OCI-LY7 (cell line): ENCODE results near the gene TCF12. TPM values are rescaled to one million over a fixed set of nuclear protein-coding genes. Genes with fewer than 3 reads are reported as not detected.

Experiments
- BruUV-seq: library from RNA; stranded (reverse); fragments of 400-500 nt; replicated peaks from 2 replicates; lab custom pipeline; 2021; lab: Mats Ljungman, UMichigan
- CTCF ChIA-PET: fragments of 300-600 bp; sonication (Branson Sonifier 250); formaldehyde crosslinking; loops from one replicate; lab custom pipeline; 2022; ENCODE audit warnings: antibody characterized with exemption; ENCODE audit not compliant: unreplicated experiment; lab: Charles Lee
- POLR2A ChIA-PET: fragments of 300-600 bp; sonication (Branson Sonifier 250); formaldehyde crosslinking; loops from one replicate; lab custom pipeline; 2022; ENCODE audit warnings: antibody characterized with exemption; lab: Charles Lee
- DNase-seq: peaks from one replicate; pipeline ENCODE4 v3.0.0-alpha.2; 2015; ENCODE audit warnings: low spot score
- H2AFZ ChIP-seq: fragments of 200-600 bp; sonication (generic), shearing (Covaris generic); 2 replicates; pipeline ENCODE4 v1.6.1; 2014; ENCODE audit warnings: mild to moderate bottlenecking, antibody characterized with exemption, low read length, moderate library complexity
- H3K27ac ChIP-seq: fragments of 200-600 bp; sonication (generic); 2 replicates; pipeline ENCODE4 v1.5.1; 2014; ENCODE audit warnings: mixed run types, low read depth, mild to moderate bottlenecking, moderate library complexity, low read length, inconsistent platforms; ENCODE audit not compliant: poor library complexity, severe bottlenecking
- H3K36me3 ChIP-seq: fragments of 200-600 bp; sonication (generic); 2 replicates; pipeline ENCODE4 v1.6.1; 2014; ENCODE audit warnings: mild to moderate bottlenecking, antibody characterized with exemption, low read length, moderate library complexity, mixed read lengths; ENCODE audit not compliant: insufficient read depth
- H3K4me1 ChIP-seq: fragments of 200-600 bp; sonication (generic); 2 replicates; pipeline ENCODE4 v1.5.1; 2014; ENCODE audit warnings: mild to moderate bottlenecking, low read length; ENCODE audit not compliant: insufficient read depth, poor library complexity, severe bottlenecking
- H3K4me2 ChIP-seq: fragments of 200-600 bp; sonication (generic); 2 replicates; pipeline ENCODE4 v1.6.1; 2014; ENCODE audit warnings: mild to moderate bottlenecking, low read length
- H3K4me3 ChIP-seq: fragments of 200-600 bp; sonication (generic); 2 replicates; pipeline ENCODE4 v1.5.1; 2014; ENCODE audit warnings: mild to moderate bottlenecking, low read depth, low read length; ENCODE audit not compliant: poor library complexity, severe bottlenecking
- H3K79me2 ChIP-seq: fragments of 200-600 bp; sonication (generic); 2 replicates; pipeline ENCODE4 v1.6.1; 2016; ENCODE audit warnings: low read depth, mild to moderate bottlenecking, low read length, moderate library complexity, mixed read lengths; ENCODE audit not compliant: insufficient read depth
- H3K9me2 ChIP-seq: fragments of 200-600 bp; sonication (generic); 2 replicates; pipeline ENCODE4 v1.6.1; 2016; ENCODE audit warnings: mild to moderate bottlenecking, low read length, mixed read lengths; ENCODE audit not compliant: insufficient read depth
- H3K9me3 ChIP-seq: fragments of 200-600 bp; sonication (generic); 2 replicates; pipeline ENCODE4 v1.6.1; 2014; ENCODE audit warnings: mild to moderate bottlenecking, mixed run types, low read length, mixed read lengths
- H4K20me1 ChIP-seq: fragments of 200-600 bp; sonication (generic); 2 replicates; pipeline ENCODE4 v1.6.1; 2014; ENCODE audit warnings: mild to moderate bottlenecking, antibody characterized with exemption, low read length, moderate library complexity, mixed read lengths; ENCODE audit not compliant: insufficient read depth
- CTCF ChIP-seq: fragments of 200-600 bp; sonication (generic); conservative IDR thresholded peaks from 2 replicates; pipeline ENCODE4 v1.5.1; 2014; ENCODE audit warnings: mild to moderate bottlenecking, antibody characterized with exemption, low read length, moderate library complexity, mixed read lengths
- EZH2phosphoT487 ChIP-seq: fragments of 200-600 bp; sonication (generic); IDR thresholded peaks from 2 replicates; pipeline ENCODE4 v1.6.1; 2018; ENCODE audit warnings: low read depth, borderline replicate concordance, mild to moderate bottlenecking, mixed run types, antibody characterized with exemption, low read length, moderate library complexity, mixed read lengths
- intact Hi-C: fragments of 100-400 bp; cut with micrococcal nuclease; formaldehyde crosslinking; loops from one replicate; pipeline ENCODE4 v1.10.0; 2022; ENCODE audit not compliant: unreplicated experiment
- total RNA-seq, 2 experiments: library from RNA; depleted of rRNA in 1 of 2; stranded (reverse); fragments of >200 nt in 1 of 2; shearing (Covaris generic) in 1 of 2; gene quantifications; 2 replicates each; pipeline ENCODE4 v1.2.3, GENCODE V29; 2014 to 2022

The TCF12 gene
- total RNA-seq, 2 experiments from 2014 or later, result 51.6 to 139 TPM

DNA sequence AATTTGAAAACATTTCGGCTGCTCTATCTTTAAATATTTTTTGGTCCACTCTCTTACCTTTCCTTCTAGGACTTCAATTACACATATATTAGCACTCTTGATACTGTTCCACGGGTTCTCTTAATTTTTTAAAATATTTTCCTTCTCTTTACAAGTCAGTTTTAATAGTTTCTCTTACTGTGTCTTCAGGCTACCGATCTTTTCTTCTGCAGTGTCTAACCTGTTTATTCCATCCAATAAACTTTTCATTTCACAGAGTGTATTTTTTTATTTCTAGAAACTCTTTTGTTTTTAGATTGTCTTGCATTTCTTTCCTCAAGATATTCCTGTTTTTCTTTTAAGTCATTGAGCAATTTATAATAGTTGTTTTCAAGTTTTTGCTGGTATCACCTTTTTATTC is 27.7 kb downstream of the TCF12 start:
- ChIA-PET CTCF (no interaction called here), POLR2A (no interaction called here)
- peaks cover 5% of the 10 kb centered on the region; the same call in 1 of the 2 replicates for H4K20me1 ChIP-seq
- peaks cover 7% of the 10 kb centered on the region for H3K4me1 ChIP-seq
- no peak for DNase-seq
- no peak overlapping the region for H3K27ac ChIP-seq
- no peak overlapping the region for H3K4me3 ChIP-seq
- H3K36me3 ChIP-seq, result peaks cover 25% of the 10 kb centered on the region
- BruUV-seq, result no TSS peak
- H2AFZ ChIP-seq, result no peak overlapping the region
- TF ChIP-seq CTCF (no peak), EZH2phosphoT487 (no peak)
- peaks cover 21% of the 10 kb centered on the region for H3K9me3 ChIP-seq
- intact Hi-C loops, result no loop called here
- H3K79me2 ChIP-seq, result peaks cover 51% of the 10 kb centered on the region; the same call in 1 of the 2 replicates
- H3K4me2 ChIP-seq, result no peak overlapping the region
- no peaks in the 10 kb centered on the region for H3K9me2 ChIP-seq

GRCh38 chr15:56948000-56948763 is 29.7 kb downstream of the TCF12 start:
- CTCF ChIA-PET, result no interaction called here
- H3K4me1 ChIP-seq, result peaks cover 12% of the 10 kb centered on the region
- H3K79me2 ChIP-seq, result peaks cover 58% of the 10 kb centered on the region; the same call in 1 of the 2 replicates

More at GRCh38 chr15:56948000-56948763, 29.7 kb downstream of the TCF12 start:
- no peak for TF ChIP-seq CTCF
- no peak for TF ChIP-seq EZH2phosphoT487
- BruUV-seq, result no TSS peak
- Histone ChIP-seq H3K4me2 (no peak overlapping the region), H2AFZ (no peak overlapping the region), H3K9me2 (no peaks in the 10 kb centered on the region), H3K4me3 (no peak overlapping the region), H3K36me3 (peaks cover 25% of the 10 kb centered on the region), H4K20me1 (peaks cover 6% of the 10 kb centered on the region; the same call in 1 of the 2 replicates), H3K27ac (no peak overlapping the region), H3K9me3 (peaks cover 23% of the 10 kb centered on the region)
- no peak for DNase-seq
- intact Hi-C loops, result no loop called here
- POLR2A ChIA-PET, result interaction anchor here (0.6 to 3.8 kb wide), 2 partner anchors 11 to 385 kb away, joined by 3 to 10 read pairs; no protein-coding TSS in a partner anchor
